HG02623 (cell line): ENCODE data around the gene EGR2.

Source experiments
- ATAC-seq: cut with Tn5 transposase; IDR thresholded peaks from one replicate; pipeline ENCODE4 v1.9.1; 2021; ENCODE audit warnings: moderate library complexity; ENCODE audit not compliant: unreplicated experiment

The EGR2 gene

GRCh38 chr10:62816331-62817120, at the start of gene EGR2:
Gene EGR2 (minus strand): TSS chr10:62816366. CDS start chr10:62816029, 337 bp downstream.
- peak; percentile 68 for ATAC-seq

DNA sequence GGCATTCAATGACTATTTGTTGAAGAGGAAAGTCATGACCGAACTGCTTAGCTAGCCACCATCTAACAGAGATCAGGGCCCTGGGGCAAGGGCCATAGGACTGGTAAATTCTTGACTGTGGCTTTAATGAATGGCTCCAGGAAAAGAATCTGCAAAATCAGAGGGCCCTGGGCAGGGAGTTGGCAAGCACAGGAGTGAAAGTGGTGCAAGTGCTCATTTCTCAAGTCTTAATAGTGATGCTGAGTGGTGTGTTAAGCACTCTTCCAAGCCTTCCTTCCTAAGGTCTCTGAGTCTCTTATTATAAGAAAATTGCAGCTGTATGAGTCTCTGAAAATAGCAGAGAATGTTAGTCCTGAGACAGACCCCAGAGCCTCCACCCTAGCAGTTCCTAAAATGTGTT, 46.3 kb upstream of the EGR2 start:
- no peak for ATAC-seq

- ATAC-seq: no peak
Observed at GRCh38 chr10:62861507-62861906, 45.3 kb upstream of the EGR2 start.

GRCh38 chr10:62860946-62861345, 44.8 kb upstream of the EGR2 start:
- ATAC-seq: no peak

GRCh38 chr10:62858364-62858763, 42.2 kb upstream of the EGR2 start:
- ATAC-seq: no peak

DNA sequence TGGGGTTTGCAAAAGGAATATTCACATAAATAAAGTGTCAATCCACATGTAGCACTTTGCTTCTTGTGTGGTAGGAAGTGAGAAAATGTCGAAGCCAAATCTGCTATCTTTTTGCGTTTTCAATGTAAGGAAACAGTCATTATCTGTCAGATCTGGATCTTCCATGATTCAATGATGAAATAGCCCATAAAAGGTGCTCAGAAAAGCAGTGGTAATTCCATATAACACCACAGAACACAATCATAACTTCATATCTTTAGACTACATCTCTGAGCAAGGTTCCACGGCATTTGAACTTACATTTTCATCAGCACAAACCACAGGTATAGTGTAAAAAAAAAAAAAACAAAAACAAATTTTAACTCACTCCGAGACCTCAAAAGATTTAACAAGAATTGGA, 39.9 kb upstream of the EGR2 start:
- no peak for ATAC-seq

- ATAC-seq: no peak
Observed at GRCh38 chr10:62853710-62854109, 37.5 kb upstream of the EGR2 start.

GRCh38 chr10:62852961-62853702, 37.0 kb upstream of the EGR2 start:
- peak; percentile 64 for ATAC-seq

GRCh38 chr10:62851442-62851841, 35.3 kb upstream of the EGR2 start:
- ATAC-seq: no peak

DNA sequence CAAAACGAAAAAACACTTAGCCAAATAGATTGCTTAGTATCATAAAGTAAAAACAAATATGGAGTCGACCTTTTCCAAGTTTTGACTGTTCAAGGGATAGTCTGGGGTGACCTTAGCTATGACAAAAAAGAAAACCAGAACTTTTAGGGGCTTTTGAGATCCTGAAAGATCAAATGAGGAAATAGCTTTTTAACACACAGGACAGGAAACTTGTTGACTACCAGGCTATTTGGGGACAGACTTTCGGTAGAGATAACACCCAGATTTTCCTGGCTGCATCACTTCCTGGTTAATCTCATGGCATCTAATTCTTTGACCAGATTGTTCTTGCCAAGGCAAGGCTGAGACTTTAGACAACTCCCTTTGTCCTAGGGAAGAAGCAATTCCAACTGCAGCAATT, 34.5 kb upstream of the EGR2 start:
- ATAC-seq: no peak

- no peak for ATAC-seq
Observed at GRCh38 chr10:62847433-62847832, 31.3 kb upstream of the EGR2 start.

GRCh38 chr10:62844280-62845011, 28.3 kb upstream of the EGR2 start:
- no peak for ATAC-seq

DNA sequence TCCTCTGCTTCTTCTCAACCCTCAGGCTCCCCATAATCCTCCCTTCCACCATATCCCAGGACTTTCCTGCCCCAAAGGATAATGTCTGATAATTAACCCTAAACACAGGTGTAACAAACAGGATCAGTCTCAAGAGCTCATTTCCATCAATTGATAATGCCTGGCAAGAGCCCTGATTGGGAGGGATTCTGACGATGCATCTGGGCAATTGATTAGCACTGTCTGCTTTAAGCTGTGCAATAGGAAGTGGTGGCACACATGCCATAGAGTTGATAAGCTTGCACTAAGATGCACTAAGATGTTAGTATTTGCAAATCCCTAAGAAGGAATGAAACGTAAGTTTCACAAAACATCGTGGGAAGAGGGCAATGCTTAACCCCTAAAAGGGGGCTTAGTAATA, 27.4 kb upstream of the EGR2 start:
- ATAC-seq: no peak

GRCh38 chr10:62842983-62843382, 26.8 kb upstream of the EGR2 start:
- no peak for ATAC-seq

GRCh38 chr10:62839590-62839989, 23.4 kb upstream of the EGR2 start:
- no peak for ATAC-seq

DNA sequence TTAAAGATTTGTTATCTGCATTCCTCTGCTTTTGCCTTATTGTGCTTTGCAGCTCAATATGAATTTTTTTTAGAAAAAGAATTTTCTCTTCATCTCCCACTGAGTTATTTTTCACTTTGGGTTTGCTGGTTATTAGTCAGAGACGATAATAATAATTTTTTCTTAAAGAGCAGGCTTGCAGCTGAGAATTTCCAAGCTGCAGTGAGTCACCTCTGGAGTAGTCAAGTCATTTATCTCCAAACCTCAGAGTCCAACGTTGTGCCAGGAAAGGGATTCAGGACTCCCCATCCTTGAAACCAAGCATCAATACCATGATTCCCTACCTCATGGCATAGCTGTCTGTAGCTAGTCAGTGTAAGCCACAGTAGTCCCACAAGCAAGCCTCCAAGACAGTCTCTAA, 15.2 kb upstream of the EGR2 start:
- peak; percentile 47 for ATAC-seq

DNA sequence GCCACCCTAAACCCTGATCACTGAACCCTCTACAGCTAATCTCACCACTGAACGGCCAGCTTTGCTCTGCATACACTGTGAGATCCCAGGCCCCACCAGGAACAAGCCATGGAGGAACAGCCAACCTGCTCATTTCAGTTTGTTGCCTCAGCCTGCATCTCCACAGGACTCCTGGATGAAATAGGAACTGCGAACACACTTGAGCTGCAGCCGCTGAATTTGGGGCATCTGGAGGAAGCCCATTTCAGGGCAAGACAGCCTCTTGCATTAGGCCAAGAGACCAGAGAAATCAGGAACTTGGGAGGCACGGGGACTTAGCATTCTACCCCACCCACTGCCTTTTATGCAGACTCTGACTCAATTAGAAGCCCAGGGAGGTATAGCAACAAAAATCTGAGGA, 14.5 kb upstream of the EGR2 start:
- no peak for ATAC-seq

- no peak for ATAC-seq
Observed at GRCh38 chr10:62829622-62830021, 13.5 kb upstream of the EGR2 start.

DNA sequence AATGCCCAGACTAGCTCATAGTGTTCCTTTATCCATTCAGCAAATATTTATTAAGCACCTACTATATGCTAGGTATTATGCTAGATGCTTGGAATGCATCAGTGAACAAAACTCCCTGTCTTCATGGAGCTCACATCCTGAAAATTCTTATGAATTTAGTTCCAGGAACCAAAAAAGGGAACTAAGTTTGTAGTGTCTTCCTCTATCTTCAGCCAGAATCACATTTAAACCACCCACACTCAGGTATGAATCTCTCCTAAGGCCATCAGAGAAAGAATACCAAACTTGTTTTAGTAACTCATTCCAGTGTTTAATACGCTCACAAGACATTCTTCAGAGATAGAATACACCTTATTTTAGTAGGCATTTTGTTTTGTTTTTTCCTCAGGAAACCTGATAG, 10.1 kb upstream of the EGR2 start:
- ATAC-seq: no peak

DNA sequence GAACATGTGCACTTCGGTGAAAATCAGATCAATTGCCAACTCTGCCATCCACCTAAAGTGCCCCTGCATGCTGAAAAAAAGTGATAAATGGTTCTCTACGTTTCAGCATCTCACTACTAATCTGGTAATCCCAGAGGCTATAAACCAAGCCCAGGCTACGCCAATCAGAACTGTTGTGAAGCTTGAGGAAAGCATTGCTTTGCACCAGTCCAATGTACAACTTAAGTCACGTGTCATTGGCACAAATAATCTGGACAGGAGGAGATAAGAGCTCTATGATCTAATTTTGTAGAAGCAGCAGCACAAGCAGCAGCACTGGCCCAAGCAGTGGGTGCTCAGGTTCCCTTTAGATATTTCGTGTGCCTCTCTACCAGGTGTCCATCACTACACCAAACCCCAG, 4.4 kb upstream of the EGR2 start:
- no peak for ATAC-seq

GRCh38 chr10:62819141-62819920, 3.2 kb upstream of the EGR2 start:
- ATAC-seq: no peak
